NOMO-1 (cell line): ENCODE results near the gene FGD2.
"Not testable (repeated sequence)": the region's sequence is repeated elsewhere in the genome, so short reads cannot be mapped to it uniquely, and the experiment has no call there.

Experiments used
- DNase-seq, 2 experiments: peaks; one replicate each; lab custom pipeline; 2025; ENCODE audit not compliant: unreplicated experiment in 2 of 2; lab: John Stamatoyannopoulos, UW

FGD2 gene

GRCh38 chr6:37053683-37054082 is 48.2 kb downstream of the FGD2 start:
- no peak for DNase-seq

GRCh38 chr6:37054171-37054570 is 48.7 kb downstream of the FGD2 start:
- DNase-seq: no peak

- DNase-seq: no peak
Observed at GRCh38 chr6:37054580-37054979, 49.1 kb downstream of the FGD2 start.

- no peak for DNase-seq
Observed at GRCh38 chr6:37056112-37056403, 50.6 kb downstream of the FGD2 start.

- DNase-seq: no peak
Observed at GRCh38 chr6:37056439-37057127, 51.1 kb downstream of the FGD2 start.

GRCh38 chr6:37057128-37057471 is 51.6 kb downstream of the FGD2 start:
- no peak for DNase-seq

- no peak for DNase-seq
Observed at GRCh38 chr6:37057678-37058077, 52.2 kb downstream of the FGD2 start.

GRCh38 chr6:37058084-37058586 is 52.7 kb downstream of the FGD2 start:
- DNase-seq: no peak

GRCh38 chr6:37058984-37059343 is 53.5 kb downstream of the FGD2 start:
- not testable (repeated sequence) for DNase-seq

GRCh38 chr6:37059344-37060194 is 54.1 kb downstream of the FGD2 start:
- DNase-seq: peak; percentile 44 to 69

GRCh38 chr6:37060195-37060559 is 54.7 kb downstream of the FGD2 start:
- peak in 1 of 2 experiments; percentile 3 for DNase-seq

GRCh38 chr6:37061157-37061804 is 55.8 kb downstream of the FGD2 start:
- no peak for DNase-seq

- DNase-seq: no peak
Observed at GRCh38 chr6:37062424-37062823, 57.0 kb downstream of the FGD2 start.

GRCh38 chr6:37068356-37069270 is 63.2 kb downstream of the FGD2 start:
- DNase-seq: no peak

GRCh38 chr6:37069639-37070038 is 64.2 kb downstream of the FGD2 start:
- no peak for DNase-seq

- DNase-seq: no peak
Observed at GRCh38 chr6:37072526-37072925, 67.1 kb downstream of the FGD2 start.

GRCh38 chr6:37074053-37074827 is 68.8 kb downstream of the FGD2 start:
- no peak for DNase-seq

GRCh38 chr6:37077191-37077904 is 71.9 kb downstream of the FGD2 start:
- DNase-seq: no peak

- no peak for DNase-seq
Observed at GRCh38 chr6:37077905-37078296, 72.4 kb downstream of the FGD2 start.
